Trophoblast cell (in vitro differentiated cells and primary cell): ENCODE data around the gene ELK3.

Experiments used
- DNase-seq, 2 donors: peaks; one replicate each; pipeline ENCODE4 v3.0.0-alpha.2; 2016
- H2AFZ ChIP-seq: 2 replicates; pipeline ENCODE4 v1.6.1; 2013; ENCODE audit warnings: low read length, moderate library complexity, mild to moderate bottlenecking; ENCODE audit not compliant: insufficient read depth, poor library complexity
- H2AK5ac ChIP-seq: 2 replicates; pipeline ENCODE4 v1.6.1; 2013; ENCODE audit warnings: mild to moderate bottlenecking, low read length
- H2BK120ac ChIP-seq: 2 replicates; pipeline ENCODE4 v1.6.1; 2013; ENCODE audit warnings: low read length, mild to moderate bottlenecking, moderate library complexity; ENCODE audit not compliant: insufficient read depth, poor library complexity
- H2BK12ac ChIP-seq: 2 replicates; pipeline ENCODE4 v1.6.1; 2013; ENCODE audit warnings: mild to moderate bottlenecking, low read length, moderate library complexity
- H2BK5ac ChIP-seq: 2 replicates; pipeline ENCODE4 v1.6.1; 2013; ENCODE audit warnings: low read length, low read depth, moderate library complexity, mild to moderate bottlenecking; ENCODE audit not compliant: poor library complexity
- H3K14ac ChIP-seq: 2 replicates; pipeline ENCODE4 v1.6.1; 2013; ENCODE audit warnings: mild to moderate bottlenecking, low read length
- H3K18ac ChIP-seq: 2 replicates; pipeline ENCODE4 v1.6.1; 2013; ENCODE audit warnings: mild to moderate bottlenecking, low read length
- H3K23ac ChIP-seq: 2 replicates; pipeline ENCODE4 v1.6.1; 2013; ENCODE audit warnings: low read length
- H3K27ac ChIP-seq: 2 replicates; pipeline ENCODE4 v1.5.1; 2013; ENCODE audit warnings: low read depth, mild to moderate bottlenecking, inconsistent platforms, low read length, moderate library complexity
- H3K27me3 ChIP-seq: 2 replicates; pipeline ENCODE4 v1.6.1; 2013; ENCODE audit warnings: inconsistent platforms, mild to moderate bottlenecking, low read length, moderate library complexity; ENCODE audit not compliant: insufficient read depth
- H3K36me3 ChIP-seq, 2 experiments: 1 replicate in 1 of 2; 2 replicates in 1 of 2; pipeline ENCODE4 v1.6.1; 2013; ENCODE audit warnings: low read length in 2 of 2, mild to moderate bottlenecking in 2 of 2, moderate library complexity in 1 of 2; ENCODE audit not compliant: insufficient read depth in 2 of 2, control insufficient read depth in 1 of 2
- H3K4ac ChIP-seq: 2 replicates; pipeline ENCODE4 v1.6.1; 2013; ENCODE audit warnings: low read depth, mild to moderate bottlenecking, low read length, moderate library complexity
- H3K4me1 ChIP-seq, 2 experiments: 1 replicate in 1 of 2; 2 replicates in 1 of 2; pipeline ENCODE4 v1.6.1; 2013; ENCODE audit warnings: low read length in 2 of 2, mild to moderate bottlenecking in 2 of 2, moderate library complexity in 1 of 2; ENCODE audit not compliant: insufficient read depth in 2 of 2, control insufficient read depth in 1 of 2
- H3K4me2 ChIP-seq: 2 replicates; pipeline ENCODE4 v1.6.1; 2013; ENCODE audit warnings: inconsistent platforms, mild to moderate bottlenecking, low read length, moderate library complexity
- H3K4me3 ChIP-seq: 2 replicates; pipeline ENCODE4 v1.5.1; 2013; ENCODE audit warnings: mild to moderate bottlenecking, low read depth, low read length, inconsistent platforms
- H3K79me1 ChIP-seq: one replicate; pipeline ENCODE4 v1.6.1; 2013; ENCODE audit warnings: low read length
- H3K79me2 ChIP-seq: 2 replicates; pipeline ENCODE4 v1.6.1; 2013; ENCODE audit warnings: low read length, mild to moderate bottlenecking; ENCODE audit not compliant: control insufficient read depth, insufficient read depth, poor library complexity
- H3K9ac ChIP-seq: 2 replicates; pipeline ENCODE4 v1.6.1; 2013; ENCODE audit warnings: mild to moderate bottlenecking, low read length
- H3K9me3 ChIP-seq: 2 replicates; pipeline ENCODE4 v1.6.1; 2013; ENCODE audit warnings: low read depth, mild to moderate bottlenecking, control low read depth, inconsistent platforms, low read length; ENCODE audit not compliant: insufficient read depth
- H4K12ac ChIP-seq: 2 replicates; pipeline ENCODE4 v1.6.1; 2013; ENCODE audit warnings: low read depth, mild to moderate bottlenecking, low read length, moderate library complexity
- H4K8ac ChIP-seq: 2 replicates; pipeline ENCODE4 v1.6.1; 2013; ENCODE audit warnings: low read depth, mild to moderate bottlenecking, low read length, moderate library complexity
- H4K91ac ChIP-seq: one replicate; pipeline ENCODE4 v1.6.1; 2013; ENCODE audit warnings: low read depth, mild to moderate bottlenecking, low read length, moderate library complexity
- whole genome bisulfite sequencing: extraction: QIAGEN DNeasy Blood & Tissue Kit; methylation state at CpG from one replicate; pipeline ENCODE4 v1.1.7; 2013; ENCODE audit warnings: missing lambda C conversion rate; ENCODE audit not compliant: insufficient read length, insufficient coverage; ENCODE audit errors: extremely low coverage; 5-methylcytosine and 5-hydroxymethylcytosine counted together

ELK3 gene

GRCh38 chr12:96226801-96227348 lies 32.7 kb downstream of the ELK3 start:
- no peak overlapping the region for H4K91ac ChIP-seq
- peaks cover 2% of the 10 kb centered on the region for H3K9me3 ChIP-seq
- H3K27ac ChIP-seq = no peak overlapping the region
- DNase-seq = no peak
- no peak overlapping the region for H4K8ac ChIP-seq
- no peak overlapping the region for H3K4me3 ChIP-seq
- H3K9ac ChIP-seq = no peak overlapping the region
- no peak overlapping the region for H3K4me2 ChIP-seq
- H3K36me3 ChIP-seq = peaks cover 15 to 33% of the 10 kb centered on the region in 2 experiments
- H3K14ac ChIP-seq = no peak overlapping the region
- H2BK12ac ChIP-seq = no peak overlapping the region
- H2AK5ac ChIP-seq = no peak overlapping the region
- no peak overlapping the region for H2AFZ ChIP-seq
- WGBS = no CpG with 5 or more reads among the region's 17 CpGs
- no peak overlapping the region for H3K18ac ChIP-seq
- no peak overlapping the region for H4K12ac ChIP-seq
- H3K23ac ChIP-seq = no peak overlapping the region
- no peaks in the 10 kb centered on the region for H3K79me2 ChIP-seq
- no peak overlapping the region for H3K4ac ChIP-seq
- H3K27me3 ChIP-seq = no peaks in the 10 kb centered on the region
- no peaks in the 10 kb centered on the region for H3K79me1 ChIP-seq
- peaks cover 7 to 8% of the 10 kb centered on the region in 2 experiments for H3K4me1 ChIP-seq
- H2BK120ac ChIP-seq = no peak overlapping the region
- H2BK5ac ChIP-seq = no peak overlapping the region

- Histone ChIP-seq H4K12ac (no peak overlapping the region), H2AFZ (no peak overlapping the region), H2BK12ac (no peak overlapping the region), H3K27me3 (no peaks in the 10 kb centered on the region), H3K4me1 (peaks cover 7 to 8% of the 10 kb centered on the region in 2 experiments), H3K4ac (no peak overlapping the region), H4K91ac (no peak overlapping the region), H3K4me2 (no peak overlapping the region), H3K14ac (no peak overlapping the region), H3K9me3 (peaks cover 2% of the 10 kb centered on the region), H3K27ac (no peak overlapping the region), H3K79me1 (no peaks in the 10 kb centered on the region), H3K79me2 (no peaks in the 10 kb centered on the region), H3K9ac (no peak overlapping the region), H2BK120ac (no peak overlapping the region), H2AK5ac (no peak overlapping the region), H3K18ac (no peak overlapping the region), H3K23ac (no peak overlapping the region), H3K4me3 (no peak overlapping the region), H3K36me3 (peaks cover 15 to 33% of the 10 kb centered on the region in 2 experiments), H2BK5ac (no peak overlapping the region), H4K8ac (no peak overlapping the region)
- WGBS = no CpG with 5 or more reads among the region's 12 CpGs
- no peak for DNase-seq
Observed at GRCh38 chr12:96227365-96228106, 33.4 kb downstream of the ELK3 start.

- peaks cover 7 to 8% of the 10 kb centered on the region in 2 experiments for H3K4me1 ChIP-seq
- no peak overlapping the region for H4K12ac ChIP-seq
- H3K23ac ChIP-seq = no peak overlapping the region
- no CpG with 5 or more reads among the region's 12 CpGs for WGBS
- peaks cover 13 to 24% of the 10 kb centered on the region in 2 experiments for H3K36me3 ChIP-seq
- no peak overlapping the region for H3K4me3 ChIP-seq
- no peak overlapping the region for H3K27ac ChIP-seq
- H3K14ac ChIP-seq = no peak overlapping the region
- H3K27me3 ChIP-seq = no peaks in the 10 kb centered on the region
- H2AK5ac ChIP-seq = no peak overlapping the region
- H3K9me3 ChIP-seq = peaks cover 2% of the 10 kb centered on the region
- no peak overlapping the region for H2AFZ ChIP-seq
- no peak overlapping the region for H4K8ac ChIP-seq
- no peak overlapping the region for H2BK5ac ChIP-seq
- H2BK120ac ChIP-seq = no peak overlapping the region
- no peak overlapping the region for H2BK12ac ChIP-seq
- no peak overlapping the region for H3K4me2 ChIP-seq
- no peak overlapping the region for H4K91ac ChIP-seq
- H3K4ac ChIP-seq = no peak overlapping the region
- H3K18ac ChIP-seq = no peak overlapping the region
- no peaks in the 10 kb centered on the region for H3K79me1 ChIP-seq
- no peak overlapping the region for H3K9ac ChIP-seq
- H3K79me2 ChIP-seq = no peaks in the 10 kb centered on the region
- no peak for DNase-seq
Observed at GRCh38 chr12:96228566-96229248, 34.5 kb downstream of the ELK3 start.

- Histone ChIP-seq H4K12ac (no peak overlapping the region), H3K23ac (no peak overlapping the region), H4K8ac (no peak overlapping the region), H3K4me2 (no peak overlapping the region), H3K79me1 (no peaks in the 10 kb centered on the region), H3K9me3 (peaks cover 2% of the 10 kb centered on the region), H2BK12ac (no peak overlapping the region), H4K91ac (no peak overlapping the region), H3K14ac (no peak overlapping the region), H3K27ac (no peak overlapping the region), H2BK120ac (no peak overlapping the region), H3K27me3 (no peaks in the 10 kb centered on the region), H3K4ac (no peak overlapping the region), H3K79me2 (no peaks in the 10 kb centered on the region), H2AFZ (no peak overlapping the region), H3K18ac (no peak overlapping the region), H2AK5ac (no peak overlapping the region), H3K4me1 (peaks cover 11 to 12% of the 10 kb centered on the region in 2 experiments), H2BK5ac (no peak overlapping the region), H3K4me3 (no peak overlapping the region), H3K9ac (no peak overlapping the region), H3K36me3 (peaks cover 20 to 27% of the 10 kb centered on the region in 2 experiments)
- no CpG with 5 or more reads among the region's 13 CpGs for WGBS
- DNase-seq = no peak
Observed at GRCh38 chr12:96230646-96231045, 36.5 kb downstream of the ELK3 start.
